PFSK-1 (cell line): Measurements from ENCODE around the gene OR14A16.

Experiments used
- POLR2AphosphoS5 ChIP-seq: IDR thresholded peaks from 2 replicates; pipeline ENCODE4 v1.6.1; 2012; ENCODE audit warnings: low read depth, mild to moderate bottlenecking, control low read depth, low read length, moderate library complexity
- SIN3A ChIP-seq: IDR thresholded peaks from 2 replicates; pipeline ENCODE4 v1.6.1; 2012; ENCODE audit warnings: mild to moderate bottlenecking, low read length, moderate library complexity, borderline replicate concordance; ENCODE audit not compliant: insufficient read depth
- TAF1 ChIP-seq: IDR thresholded peaks from 2 replicates; pipeline ENCODE4 v1.6.1; 2012; ENCODE audit warnings: low read length, control low read depth, borderline replicate concordance; ENCODE audit not compliant: insufficient read depth
- TF ChIP-seq, protein P1 (sequence below), 2 experiments: IDR thresholded peaks; 2 replicates each; pipeline versions ENCODE4 v1.6.1 to v1.8.0; 2011 to 2012; ENCODE audit warnings: low read depth in 2 of 2, low read length in 2 of 2, control low read depth in 1 of 2, inconsistent platforms in 1 of 2, mild to moderate bottlenecking in 1 of 2, moderate library complexity in 1 of 2; ENCODE audit not compliant: insufficient read depth in 1 of 2

DNA sequence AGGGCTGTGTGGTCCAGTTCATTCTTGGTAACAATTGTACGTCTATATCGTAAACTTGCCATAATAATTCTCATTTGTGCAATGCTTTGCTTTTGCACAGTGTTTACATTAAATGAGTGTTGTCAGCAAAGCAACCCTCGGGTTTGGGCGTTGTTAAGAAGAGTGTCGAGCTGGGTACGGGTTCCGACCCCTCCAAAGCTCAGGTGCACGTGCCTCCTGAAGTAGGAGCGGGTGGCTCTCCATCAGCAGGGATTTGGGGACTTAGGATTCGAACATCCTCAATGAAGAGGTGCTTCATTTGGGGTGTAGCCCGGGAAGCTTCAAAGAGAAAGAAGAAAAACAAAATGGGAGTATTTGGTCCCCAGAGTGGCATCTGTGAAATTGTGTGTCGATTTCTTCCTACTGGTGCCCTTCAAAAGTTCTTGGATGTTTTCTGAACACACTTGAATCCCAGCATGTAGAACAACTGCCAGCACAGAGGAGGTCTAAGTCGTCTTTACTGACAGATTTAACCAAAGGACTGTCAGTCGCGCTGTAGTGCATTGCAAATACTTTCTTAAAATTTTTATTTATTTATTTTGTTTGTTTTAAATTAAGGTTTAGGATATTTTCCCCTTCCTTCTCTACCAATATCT lies 34.2 kb upstream of the OR14A16 start:
- no peak for TF ChIP-seq TAF1
- TF ChIP-seq POLR2AphosphoS5 = no peak
- TF ChIP-seq, protein P1, sequence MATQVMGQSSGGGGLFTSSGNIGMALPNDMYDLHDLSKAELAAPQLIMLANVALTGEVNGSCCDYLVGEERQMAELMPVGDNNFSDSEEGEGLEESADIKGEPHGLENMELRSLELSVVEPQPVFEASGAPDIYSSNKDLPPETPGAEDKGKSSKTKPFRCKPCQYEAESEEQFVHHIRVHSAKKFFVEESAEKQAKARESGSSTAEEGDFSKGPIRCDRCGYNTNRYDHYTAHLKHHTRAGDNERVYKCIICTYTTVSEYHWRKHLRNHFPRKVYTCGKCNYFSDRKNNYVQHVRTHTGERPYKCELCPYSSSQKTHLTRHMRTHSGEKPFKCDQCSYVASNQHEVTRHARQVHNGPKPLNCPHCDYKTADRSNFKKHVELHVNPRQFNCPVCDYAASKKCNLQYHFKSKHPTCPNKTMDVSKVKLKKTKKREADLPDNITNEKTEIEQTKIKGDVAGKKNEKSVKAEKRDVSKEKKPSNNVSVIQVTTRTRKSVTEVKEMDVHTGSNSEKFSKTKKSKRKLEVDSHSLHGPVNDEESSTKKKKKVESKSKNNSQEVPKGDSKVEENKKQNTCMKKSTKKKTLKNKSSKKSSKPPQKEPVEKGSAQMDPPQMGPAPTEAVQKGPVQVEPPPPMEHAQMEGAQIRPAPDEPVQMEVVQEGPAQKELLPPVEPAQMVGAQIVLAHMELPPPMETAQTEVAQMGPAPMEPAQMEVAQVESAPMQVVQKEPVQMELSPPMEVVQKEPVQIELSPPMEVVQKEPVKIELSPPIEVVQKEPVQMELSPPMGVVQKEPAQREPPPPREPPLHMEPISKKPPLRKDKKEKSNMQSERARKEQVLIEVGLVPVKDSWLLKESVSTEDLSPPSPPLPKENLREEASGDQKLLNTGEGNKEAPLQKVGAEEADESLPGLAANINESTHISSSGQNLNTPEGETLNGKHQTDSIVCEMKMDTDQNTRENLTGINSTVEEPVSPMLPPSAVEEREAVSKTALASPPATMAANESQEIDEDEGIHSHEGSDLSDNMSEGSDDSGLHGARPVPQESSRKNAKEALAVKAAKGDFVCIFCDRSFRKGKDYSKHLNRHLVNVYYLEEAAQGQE (IDR thresholded peaks at IDR 0.05; ENCODE audit: insufficient read depth in 1 of 2, low read depth in 2 of 2, low read length in 2 of 2) = no peak
- TF ChIP-seq SIN3A = no peak
